ENCODE results near the gene GLRX5. TPM values are rescaled to one million over a fixed set of nuclear protein-coding genes. Genes with fewer than 3 reads are reported as not detected.

The GLRX5 gene
- total RNA-seq, 2 donors from 2014 or later: 21.5 to 49.1 TPM

GRCh38 chr14:95488376-95489213 is 46.3 kb upstream of the GLRX5 start:
- Histone ChIP-seq H3K27ac (no peak overlapping the region), H3K4me3 (no peak overlapping the region), H3K27me3 (no peaks in the 10 kb centered on the region), H3K9me3 (no peaks in the 10 kb centered on the region), H3K36me3 (replicated peaks in 1 of 2; ENCODE audit: insufficient read depth in 1 of 2, low read depth in 2 of 2) (no peaks in the 10 kb centered on the region), H3K4me1 (no peaks in the 10 kb centered on the region)
- DNase-seq: no peak
- intact Hi-C loops (cut with DNase I): no loop called here
- no peak for ATAC-seq
- 88 to 89% methylated on average over 4 to 6 of the region's 6 CpGs for WGBS, 2 donors
- TF ChIP-seq POLR2A (IDR thresholded peaks at IDR 0.05) (no peak), CTCF (IDR thresholded peaks at IDR 0.05) (no peak)

GRCh38 chr14:95489214-95490137 is 45.4 kb upstream of the GLRX5 start:
- DNase-seq (no peak), ATAC-seq (no peak)
- no peaks in the 10 kb centered on the region for H3K4me1 ChIP-seq
- no peaks in the 10 kb centered on the region for H3K36me3 ChIP-seq (replicated peaks in 1 of 2; ENCODE audit: insufficient read depth in 1 of 2, low read depth in 2 of 2)
- H3K27me3 ChIP-seq: no peaks in the 10 kb centered on the region
- 78 to 83% methylated on average over 9 of the region's 9 CpGs for WGBS, 2 donors
- H3K27ac ChIP-seq: no peak overlapping the region
- H3K9me3 ChIP-seq: no peaks in the 10 kb centered on the region
- H3K4me3 ChIP-seq: no peak overlapping the region
- no peak for TF ChIP-seq CTCF (IDR thresholded peaks at IDR 0.05)
- TF ChIP-seq POLR2A (IDR thresholded peaks at IDR 0.05): no peak
- intact Hi-C loops (cut with DNase I): no loop called here

- no peaks in the 10 kb centered on the region for H3K4me1 ChIP-seq
- intact Hi-C loops (cut with DNase I): no loop called here
- no peak overlapping the region for H3K27ac ChIP-seq
- TF ChIP-seq POLR2A (IDR thresholded peaks at IDR 0.05) (no peak), CTCF (IDR thresholded peaks at IDR 0.05) (no peak)
- no peaks in the 10 kb centered on the region for H3K9me3 ChIP-seq
- 92 to 96% methylated on average over 5 of the region's 5 CpGs for WGBS, 2 donors
- ATAC-seq (no peak), DNase-seq (no peak)
- no peak overlapping the region for H3K4me3 ChIP-seq
- H3K36me3 ChIP-seq (replicated peaks in 1 of 2; ENCODE audit: insufficient read depth in 1 of 2, low read depth in 2 of 2): no peaks in the 10 kb centered on the region
- no peaks in the 10 kb centered on the region for H3K27me3 ChIP-seq
Measured at GRCh38 chr14:95490138-95490509, 44.7 kb upstream of the GLRX5 start.

GRCh38 chr14:95490727-95491451 is 44.0 kb upstream of the GLRX5 start:
- ATAC-seq (no peak), DNase-seq (no peak)
- intact Hi-C loops (cut with DNase I): no loop called here
- no peaks in the 10 kb centered on the region for H3K4me1 ChIP-seq
- WGBS, 2 donors: 71% methylated on average over 6 to 10 of the region's 10 CpGs
- no peaks in the 10 kb centered on the region for H3K27me3 ChIP-seq
- no peak for TF ChIP-seq CTCF (IDR thresholded peaks at IDR 0.05)
- TF ChIP-seq POLR2A (IDR thresholded peaks at IDR 0.05): no peak
- no peaks in the 10 kb centered on the region for H3K9me3 ChIP-seq
- H3K27ac ChIP-seq: no peak overlapping the region
- no peaks in the 10 kb centered on the region for H3K36me3 ChIP-seq (replicated peaks in 1 of 2; ENCODE audit: insufficient read depth in 1 of 2, low read depth in 2 of 2)
- no peak overlapping the region for H3K4me3 ChIP-seq
